Ovary (tissue), 9 donors: ENCODE data around the gene IQGAP2. TPM values are rescaled to one million over a fixed set of nuclear protein-coding genes. Genes with fewer than 3 reads are reported as not detected.

Source experiments
- DNase-seq, 5 donors: peaks; one replicate each; pipeline ENCODE4 v3.0.0-alpha.2; 2019 to 2020
- H3K27ac ChIP-seq, 2 donors: fragments of 200-600 bp; one replicate each; pipeline versions ENCODE4 v1.5.1 to v1.8.0; 2019 to 2022
- H3K27me3 ChIP-seq: fragments of 200-600 bp; one replicate; pipeline ENCODE4 v1.8.0; 2022
- H3K36me3 ChIP-seq: fragments of 200-600 bp; sonication (generic); one replicate; pipeline ENCODE4 v1.5.1; 2019
- H3K4me1 ChIP-seq: one replicate; pipeline ENCODE4 v1.8.1; 2013; ENCODE audit warnings: mild to moderate bottlenecking, moderate library complexity; ENCODE audit not compliant: insufficient read depth
- H3K4me3 ChIP-seq: fragments of 200-600 bp; sonication (generic); one replicate; pipeline ENCODE4 v1.5.1; 2017
- H3K9me3 ChIP-seq, 2 donors: fragments of 200-600 bp in 1 of 2; sonication (generic) in 1 of 2; one replicate each; pipeline versions ENCODE4 v1.5.1 to v1.8.1; 2013 to 2019; ENCODE audit warnings: mild to moderate bottlenecking in 1 of 2, moderate library complexity in 1 of 2
- EP300 ChIP-seq: sonication (generic); formaldehyde crosslinking; IDR thresholded peaks from one replicate; pipeline ENCODE4 v1.6.1; 2017; ENCODE audit warnings: antibody characterized with exemption
- POLR2A ChIP-seq: fragments of 450-650 bp; IDR thresholded peaks from one replicate; pipeline ENCODE4 v1.6.1; 2017; ENCODE audit warnings: antibody characterized with exemption, mild to moderate bottlenecking, moderate library complexity
- WGBS, 3 donors: extraction: QIAGEN DNeasy Blood & Tissue Kit in 1 of 3; methylation state at CpG; one replicate each; pipeline versions ENCODE4 v1.1.5 to v1.1.7; 2013 to 2017; 5-methylcytosine and 5-hydroxymethylcytosine counted together
- intact Hi-C, 4 donors: fragments of 100-400 bp; cut with DNase I; formaldehyde crosslinking; loops; one replicate each; pipeline versions ENCODE4 v1.11.0 to v1.15.1; 2022 to 2023
- polyA plus RNA-seq, 2 donors: library from polyadenylated mRNA; stranded (reverse); fragments of 200-250 nt in 1 of 2; fragments of 350-450 nt in 1 of 2; fragmentation: Illumina TruSeq in 1 of 2; extraction: RNeasy Lipid Tissue Mini Kit (QIAGEN cat#74804) in 1 of 2; gene quantifications; one replicate each; pipeline ENCODE4 v1.2.3, GENCODE V29; 2013 to 2014
- total RNA-seq, 7 donors: library from RNA; depleted of rRNA in 2 of 7; stranded (reverse); fragments of >200 nt in 2 of 7; fragmentation: NEBNext Ultra II Directional in 3 of 7; extraction: Animal tissue kit (Norgen Biotek cat#: 25700) in 3 of 7; gene quantifications; one replicate each; pipeline versions ENCODE4 v1.1.0 to v1.2.4, GENCODE V29; 2016 to 2023
- TF ChIP-seq, protein P1 (sequence below), 3 donors: fragments of 450-650 bp in 2 of 3; fragments of 200-600 bp in 1 of 3; IDR thresholded peaks; one replicate each; pipeline versions ENCODE4 v1.5.1 to v1.8.0; 2016 to 2022; ENCODE audit warnings: antibody characterized with exemption in 3 of 3, mild to moderate bottlenecking in 1 of 3
- donor health status: DM: no; HTN: no; CAD: no; lungs with moderate emphysema.
- donor health status: DM: no; HTN: no; CAD: no.
- donor health status: Bipolar disorder and iron deficiency.
- donor health status: DM: yes; HTN: yes; CAD: no.
- donor health status: DM: no; HTN: no; CAD: no.
- donor health status: DM: yes; HTN: yes; CAD: no.

The IQGAP2 gene
- total and polyA plus RNA-seq, 9 donors, result 8.6 to 27.6 (median 13.9) TPM

DNA sequence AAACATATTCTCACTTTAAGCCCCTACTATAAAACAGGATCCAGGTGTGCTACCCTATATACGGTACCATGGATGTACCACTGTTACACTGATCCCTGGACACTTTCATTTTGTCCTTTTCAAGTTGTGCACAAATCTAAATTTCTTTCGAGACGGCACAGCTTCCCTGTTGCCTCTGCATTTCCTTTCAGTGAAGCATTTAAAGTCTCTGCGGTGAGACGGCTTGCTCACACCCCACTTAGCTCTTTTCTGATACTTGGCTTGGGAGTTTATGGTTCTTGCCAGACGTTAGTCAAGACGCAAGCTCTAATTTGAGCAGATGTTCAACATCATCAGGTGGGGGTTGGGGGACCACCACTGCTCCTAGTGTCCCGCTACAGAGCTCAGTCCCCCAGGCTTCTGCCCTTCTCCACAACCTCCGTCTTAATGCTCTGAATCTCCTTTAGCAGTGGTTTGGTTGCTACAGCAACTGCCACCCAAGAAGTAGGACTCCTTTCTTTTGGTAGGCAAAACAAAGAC lies 204.3 kb downstream of the IQGAP2 start:
- intact Hi-C loops, result no loop called here
- 5 to 8% (median 5%) methylated on average over 9 of the region's 9 CpGs for WGBS, 3 donors
- DNase-seq, result peak in 1 of 5 donors; percentile 25
- Histone ChIP-seq H3K9me3 (no peaks in the 10 kb centered on the region), H3K27ac (no peak overlapping the region), H3K27me3 (no peaks in the 10 kb centered on the region), H3K4me3 (no peak overlapping the region), H3K4me1 (peaks cover 3% of the 10 kb centered on the region), H3K36me3 (no peaks in the 10 kb centered on the region)
- TF ChIP-seq, protein P1, sequence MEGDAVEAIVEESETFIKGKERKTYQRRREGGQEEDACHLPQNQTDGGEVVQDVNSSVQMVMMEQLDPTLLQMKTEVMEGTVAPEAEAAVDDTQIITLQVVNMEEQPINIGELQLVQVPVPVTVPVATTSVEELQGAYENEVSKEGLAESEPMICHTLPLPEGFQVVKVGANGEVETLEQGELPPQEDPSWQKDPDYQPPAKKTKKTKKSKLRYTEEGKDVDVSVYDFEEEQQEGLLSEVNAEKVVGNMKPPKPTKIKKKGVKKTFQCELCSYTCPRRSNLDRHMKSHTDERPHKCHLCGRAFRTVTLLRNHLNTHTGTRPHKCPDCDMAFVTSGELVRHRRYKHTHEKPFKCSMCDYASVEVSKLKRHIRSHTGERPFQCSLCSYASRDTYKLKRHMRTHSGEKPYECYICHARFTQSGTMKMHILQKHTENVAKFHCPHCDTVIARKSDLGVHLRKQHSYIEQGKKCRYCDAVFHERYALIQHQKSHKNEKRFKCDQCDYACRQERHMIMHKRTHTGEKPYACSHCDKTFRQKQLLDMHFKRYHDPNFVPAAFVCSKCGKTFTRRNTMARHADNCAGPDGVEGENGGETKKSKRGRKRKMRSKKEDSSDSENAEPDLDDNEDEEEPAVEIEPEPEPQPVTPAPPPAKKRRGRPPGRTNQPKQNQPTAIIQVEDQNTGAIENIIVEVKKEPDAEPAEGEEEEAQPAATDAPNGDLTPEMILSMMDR (IDR thresholded peaks at IDR 0.05), result no peak
- TF ChIP-seq EP300, result no peak
- TF ChIP-seq POLR2A, result no peak

GRCh38 chr5:76608833-76609232 lies 205.7 kb downstream of the IQGAP2 start:
- Histone ChIP-seq H3K27ac (no peak overlapping the region), H3K4me3 (no peak overlapping the region), H3K4me1 (peaks cover 3% of the 10 kb centered on the region), H3K27me3 (no peaks in the 10 kb centered on the region), H3K9me3 (no peaks in the 10 kb centered on the region), H3K36me3 (no peaks in the 10 kb centered on the region)
- intact Hi-C loops, result no loop called here
- 56 to 64% (median 61%) methylated on average over 4 of the region's 4 CpGs for WGBS, 3 donors
- TF ChIP-seq EP300, result no peak
- TF ChIP-seq, protein P1 (IDR thresholded peaks at IDR 0.05), result no peak
- TF ChIP-seq POLR2A, result no peak
- no peak for DNase-seq

GRCh38 chr5:76610196-76610595 lies 207.1 kb downstream of the IQGAP2 start:
- 86 to 93% (median 88%) methylated on average over 1 of the region's 1 CpG for WGBS, 3 donors
- Histone ChIP-seq H3K27me3 (no peaks in the 10 kb centered on the region), H3K4me3 (no peak overlapping the region), H3K9me3 (no peaks in the 10 kb centered on the region), H3K4me1 (peaks cover 3% of the 10 kb centered on the region), H3K27ac (no peak overlapping the region), H3K36me3 (no peaks in the 10 kb centered on the region)
- intact Hi-C loops, result no loop called here
- TF ChIP-seq POLR2A (no peak), EP300 (no peak)
- TF ChIP-seq, protein P1 (IDR thresholded peaks at IDR 0.05), result no peak
- no peak for DNase-seq

DNA sequence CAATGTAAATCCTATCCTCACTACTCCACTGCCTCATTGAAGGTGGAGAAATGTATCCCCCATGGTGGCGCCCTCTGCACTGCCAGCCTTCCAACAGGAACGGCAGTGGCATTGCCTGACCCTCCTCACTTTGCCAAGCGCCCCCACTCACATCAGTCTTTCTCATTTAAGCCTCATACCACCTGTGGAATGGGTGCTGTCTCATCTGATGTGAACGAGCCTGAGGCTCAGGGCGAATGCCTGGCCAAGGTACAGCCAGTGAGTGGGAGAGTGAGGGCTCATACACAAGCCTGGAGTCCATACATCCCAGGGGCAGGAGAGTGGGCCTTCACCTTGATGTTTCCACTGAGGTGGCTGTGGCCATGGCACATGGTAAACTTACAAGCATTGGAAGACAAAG lies 209.9 kb downstream of the IQGAP2 start:
- intact Hi-C loops, result no loop called here
- DNase-seq, result no peak
- no peaks in the 10 kb centered on the region for H3K4me1 ChIP-seq
- H3K36me3 ChIP-seq, result no peaks in the 10 kb centered on the region
- no peak overlapping the region for H3K27ac ChIP-seq
- no peak for TF ChIP-seq POLR2A
- no peak for TF ChIP-seq EP300
- TF ChIP-seq, protein P1 (IDR thresholded peaks at IDR 0.05), result no peak
- H3K9me3 ChIP-seq, result no peaks in the 10 kb centered on the region
- no peak overlapping the region for H3K4me3 ChIP-seq
- no peaks in the 10 kb centered on the region for H3K27me3 ChIP-seq
- 71 to 88% (median 82%) methylated on average over 5 of the region's 5 CpGs for WGBS, 3 donors
